HG03139 (cell line): ENCODE measurements around the gene ZMYND10.
A peak's percentile ranks its signal among the peaks of the same experiment; 100 is the strongest.

Experiments
- ATAC-seq: cut with Tn5 transposase; IDR thresholded peaks from one replicate; pipeline ENCODE4 v1.9.1; 2021; ENCODE audit not compliant: unreplicated experiment

Gene ZMYND10

GRCh38 chr3:50327129-50327528 lies 18.4 kb downstream of the ZMYND10 start:
- no peak for ATAC-seq

- ATAC-seq: no peak
Observed at GRCh38 chr3:50326182-50326541, 19.4 kb downstream of the ZMYND10 start.

- no peak for ATAC-seq
Observed at GRCh38 chr3:50325497-50326181, 19.9 kb downstream of the ZMYND10 start.

GRCh38 chr3:50325113-50325480 lies 20.4 kb downstream of the ZMYND10 start:
- no peak for ATAC-seq

GRCh38 chr3:50324351-50325112 lies 21.0 kb downstream of the ZMYND10 start:
- ATAC-seq: no peak

GRCh38 chr3:50323614-50324199 lies 21.8 kb downstream of the ZMYND10 start:
- ATAC-seq: no peak

GRCh38 chr3:50323092-50323600 lies 22.4 kb downstream of the ZMYND10 start:
- ATAC-seq: no peak

GRCh38 chr3:50322386-50323091 lies 23.0 kb downstream of the ZMYND10 start, which contains the start of gene HYAL2:
HYAL2 (minus strand) TSS chr3:50322745; CDS start chr3:50320489, 2,256 bp downstream.
- no peak for ATAC-seq

- no peak for ATAC-seq
Observed at GRCh38 chr3:50322115-50322385, 23.5 kb downstream of the ZMYND10 start.

- peak; percentile 65 for ATAC-seq
Observed at GRCh38 chr3:50321336-50322114, 24.0 kb downstream of the ZMYND10 start.

- ATAC-seq: peak; percentile 34
Observed at GRCh38 chr3:50320853-50321335, 24.6 kb downstream of the ZMYND10 start.

- ATAC-seq: no peak
Observed at GRCh38 chr3:50319894-50320625, 25.5 kb downstream of the ZMYND10 start.

GRCh38 chr3:50319181-50319893 lies 26.2 kb downstream of the ZMYND10 start:
- ATAC-seq: no peak

- no peak for ATAC-seq
Observed at GRCh38 chr3:50318615-50319014, 26.9 kb downstream of the ZMYND10 start.

- ATAC-seq: no peak
Observed at GRCh38 chr3:50318163-50318562, 27.4 kb downstream of the ZMYND10 start.

GRCh38 chr3:50317300-50317699 lies 28.2 kb downstream of the ZMYND10 start:
- no peak for ATAC-seq

- no peak for ATAC-seq
Observed at GRCh38 chr3:50316657-50317242, 28.8 kb downstream of the ZMYND10 start.

GRCh38 chr3:50314816-50315215 lies 30.7 kb downstream of the ZMYND10 start:
- no peak for ATAC-seq

- ATAC-seq: no peak
Observed at GRCh38 chr3:50314342-50314741, 31.2 kb downstream of the ZMYND10 start.
